K562 (cell line): ENCODE data around the gene C7. TPM values are rescaled to one million over a fixed set of nuclear protein-coding genes. Genes with fewer than 3 reads are reported as not detected.

Experiments used
- ATAC-seq: fragments of 200-7000 bp; cut with Tn5 transposase; 3 replicates; pipeline ENCODE4 v1.9.1; 2020; ENCODE audit warnings: moderate library complexity
- BruUV-seq: library from RNA; stranded (reverse); fragments of 400-500 nt; replicated peaks from 2 replicates; lab custom pipeline; 2021; lab: Mats Ljungman, UMichigan
- CTCF ChIA-PET: fragments of 300-600 bp; formaldehyde crosslinking; extraction: SDS; loops from one replicate; lab custom pipeline; 2021; ENCODE audit warnings: low intra/inter-chr PET ratio; lab: Yijun Ruan, JAX
- POLR2A ChIA-PET: fragments of 300-600, 350-650 bp; sonication (Branson Sonifier 250); formaldehyde crosslinking; extraction: SDS; loops from one replicate; lab custom pipeline; 2021; ENCODE audit warnings: antibody characterized with exemption, inconsistent platforms; lab: Yijun Ruan, JAX
- DNase-seq, 4 experiments: peaks; one replicate each; pipeline versions ENCODE4 v3.0.0 to v3.0.0-alpha.2; 2011 to 2018; ENCODE audit warnings: low spot score in 3 of 4, mixed read lengths in 3 of 4; ENCODE audit errors: extremely low read depth in 1 of 4
- FAIRE-seq: peaks from 2 replicates; lab custom pipeline; 2011; peaks lifted over from hg19 to GRCh38; lab: Jason Lieb, UNC
- H2AFZ ChIP-seq: 2 replicates; pipeline ENCODE4 v1.6.0; 2011; ENCODE audit warnings: low read depth, low read length, control low read depth, inconsistent platforms
- H3K27ac ChIP-seq: fragments of 200-600 bp; 3 replicates; pipeline ENCODE4 v1.8.0; 2011; ENCODE audit warnings: low read depth, mild to moderate bottlenecking, control low read depth, inconsistent platforms, low read length, moderate library complexity, mixed read lengths; ENCODE audit errors: extremely low read depth
- H3K27me3 ChIP-seq, 2 experiments: fragments of 300-600 bp in 1 of 2; 2 replicates in 1 of 2; 3 replicates in 1 of 2; pipeline versions ENCODE4 v1.6.0 to v1.8.0; 2011; ENCODE audit warnings: inconsistent platforms in 2 of 2, low read length in 2 of 2, mild to moderate bottlenecking in 1 of 2, mixed read lengths in 1 of 2, moderate library complexity in 1 of 2; ENCODE audit not compliant: control insufficient read depth in 2 of 2, insufficient read depth in 2 of 2
- H3K36me3 ChIP-seq: fragments of 300-600 bp; 3 replicates; pipeline ENCODE4 v1.8.0; 2011; ENCODE audit warnings: mild to moderate bottlenecking, low read length, inconsistent platforms; ENCODE audit not compliant: control insufficient read depth, insufficient read depth
- H3K4me1 ChIP-seq, 2 experiments: fragments of 200-600 bp in 1 of 2; replicated peaks in 1 of 2; 2 replicates in 1 of 2; 3 replicates in 1 of 2; pipeline versions ENCODE4 v1.5.1 to v1.8.0; 2011; ENCODE audit warnings: inconsistent platforms in 2 of 2, low read length in 2 of 2, mild to moderate bottlenecking in 1 of 2, mixed read lengths in 1 of 2, moderate library complexity in 1 of 2; ENCODE audit not compliant: control insufficient read depth in 2 of 2, insufficient read depth in 2 of 2
- H3K4me2 ChIP-seq: 2 replicates; pipeline ENCODE4 v1.6.1; 2011; ENCODE audit warnings: low read length, control low read depth, inconsistent platforms, mixed read lengths; ENCODE audit not compliant: insufficient read depth
- H3K4me3 ChIP-seq: fragments of 200-600 bp; sonication (generic), shearing (Covaris generic); 2 replicates; pipeline ENCODE4 v1.5.1; 2016; ENCODE audit warnings: control low read depth, inconsistent platforms
- H3K79me2 ChIP-seq: fragments of 200-600 bp; 3 replicates; pipeline ENCODE4 v1.8.0; 2011; ENCODE audit warnings: low read length, inconsistent platforms; ENCODE audit not compliant: control insufficient read depth, insufficient read depth
- H3K9ac ChIP-seq, 2 experiments: 2 replicates each; pipeline versions ENCODE4 v1.6.0 to v1.6.1; 2011; ENCODE audit warnings: low read depth in 2 of 2, low read length in 2 of 2, control low read depth in 1 of 2, inconsistent platforms in 1 of 2, mild to moderate bottlenecking in 1 of 2, mixed read lengths in 1 of 2; ENCODE audit not compliant: insufficient read depth in 1 of 2
- H3K9me1 ChIP-seq: one replicate; pipeline ENCODE4 v1.6.0; 2011; ENCODE audit warnings: inconsistent platforms, mild to moderate bottlenecking, low read length, moderate library complexity; ENCODE audit not compliant: control insufficient read depth, insufficient read depth
- H3K9me3 ChIP-seq: replicated peaks from 2 replicates; pipeline ENCODE4 v1.5.1; 2011; ENCODE audit warnings: low read depth, low read length, inconsistent platforms; ENCODE audit not compliant: control insufficient read depth, insufficient read depth
- H4K20me1 ChIP-seq: replicated peaks from 2 replicates; pipeline ENCODE4 v1.6.1; 2011; ENCODE audit warnings: low read length, inconsistent platforms, mixed read lengths; ENCODE audit not compliant: control insufficient read depth, insufficient read depth
- KDM1A ChIP-seq, 2 experiments: fragments of 450-650 bp; IDR thresholded peaks; 2 replicates each; pipeline ENCODE4 v1.6.1; 2016; ENCODE audit warnings: mild to moderate bottlenecking in 2 of 2
- PBX2 ChIP-seq, 2 experiments: IDR thresholded peaks in 1 of 2; conservative IDR thresholded peaks in 1 of 2; 2 replicates each; pipeline ENCODE4 v1.6.1; 2016; ENCODE audit warnings: low read depth in 2 of 2, mild to moderate bottlenecking in 1 of 2, missing compliant biosample characterization in 1 of 2, missing genetic modification characterization in 1 of 2, moderate library complexity in 1 of 2
- ZBTB8A ChIP-seq: fragments of 450-650 bp; IDR thresholded peaks from 2 replicates; pipeline ENCODE4 v1.6.1; 2018; ENCODE audit warnings: mild to moderate bottlenecking, moderate library complexity; ENCODE audit not compliant: partially characterized antibody
- ZNF431 ChIP-seq: sonication (generic); formaldehyde crosslinking; IDR thresholded peaks from 2 replicates; pipeline ENCODE4 v1.8.0; 2022; ENCODE audit warnings: mild to moderate bottlenecking, missing genetic modification reagents
- WGBS: fragments of 100-300 bp; shearing (Covaris generic); methylation state at CpG from one replicate; pipeline ENCODE4 v1.1.6; 2016; ENCODE audit warnings: low coverage, mixed read lengths; ENCODE audit not compliant: insufficient coverage; ENCODE audit errors: missing lambda C conversion rate; 5-methylcytosine and 5-hydroxymethylcytosine counted together
- in situ Hi-C: fragments of 300-500 bp; cut with MboI; formaldehyde crosslinking; loops from 4 replicates; pipeline ENCODE4 v1.15.0; 2018; ENCODE audit warnings: inconsistent platforms, mixed read lengths
- intact Hi-C: fragments of 100-400 bp; cut with micrococcal nuclease; formaldehyde crosslinking; loops from 2 replicates; pipeline ENCODE4 v1.14.2; 2022
- polyA plus RNA-seq, 8 experiments: library from polyadenylated mRNA; depleted of rRNA in 4 of 8; stranded (reverse) in 5 of 8; unstranded in 3 of 8; fragments of >200 nt; fragmentation: Nextera tagmentation in 2 of 8; fragmentation: Illumina TruSeq in 1 of 8; extraction: Ambion mirVana in 2 of 8; extraction: Trizol in 1 of 8; gene quantifications; 2 replicates each; pipeline versions ENCODE4 v1.2.1 to v1.2.3, GENCODE V29; 2011 to 2014; ENCODE audit warnings: inconsistent platforms in 1 of 8, missing spikeins in 1 of 8
- total RNA-seq, 7 experiments: library from RNA; depleted of rRNA in 6 of 7; stranded (reverse); fragments of >200 nt in 6 of 7; fragmentation: Illumina TruSeq in 2 of 7; extraction: Trizol in 2 of 7; gene quantifications; 2 replicates each; pipeline versions ENCODE4 v1.2.1 to v1.2.3, GENCODE V29; 2011 to 2021; ENCODE audit warnings: low replicate concordance in 1 of 7
- TF ChIP-seq, protein P1 (sequence below): sonication (generic); formaldehyde crosslinking; IDR thresholded peaks from 2 replicates; pipeline ENCODE4 v1.8.0; 2022; ENCODE audit warnings: mild to moderate bottlenecking, missing genetic modification reagents, borderline replicate concordance
- TF ChIP-seq, protein P2 (sequence below): fragments of 450-650 bp; IDR thresholded peaks from 2 replicates; pipeline ENCODE4 v1.6.1; 2016; ENCODE audit warnings: mild to moderate bottlenecking

The C7 gene
- total and polyA plus RNA-seq, 9 of the 15 experiments (the other 6 are each of a cell fraction or from before 2014, with no cell fraction given): 0.82 TPM; not detected in 8

- no TSS peak for BruUV-seq
- H3K4me2 ChIP-seq: no peak overlapping the region
- DNase-seq: no peak
- no peaks in the 10 kb centered on the region for H4K20me1 ChIP-seq
- H3K27ac ChIP-seq: no peak overlapping the region
- no peaks in the 10 kb centered on the region for H3K36me3 ChIP-seq
- no peaks in the 10 kb centered on the region for H3K79me2 ChIP-seq
- no peak overlapping the region for H3K4me3 ChIP-seq
- no peak overlapping the region for H2AFZ ChIP-seq
- CTCF ChIA-PET: no interaction called here
- H3K4me1 ChIP-seq: no peaks in the 10 kb centered on the region
- ATAC-seq: no peak
- in situ Hi-C loops: no loop called here
- WGBS: 1% methylated on average over 3 of the region's 3 CpGs
- intact Hi-C loops: no loop called here
- no peak for FAIRE-seq
- no peaks in the 10 kb centered on the region for H3K9me1 ChIP-seq
- H3K9me3 ChIP-seq: no peaks in the 10 kb centered on the region
- TF ChIP-seq, protein P1, sequence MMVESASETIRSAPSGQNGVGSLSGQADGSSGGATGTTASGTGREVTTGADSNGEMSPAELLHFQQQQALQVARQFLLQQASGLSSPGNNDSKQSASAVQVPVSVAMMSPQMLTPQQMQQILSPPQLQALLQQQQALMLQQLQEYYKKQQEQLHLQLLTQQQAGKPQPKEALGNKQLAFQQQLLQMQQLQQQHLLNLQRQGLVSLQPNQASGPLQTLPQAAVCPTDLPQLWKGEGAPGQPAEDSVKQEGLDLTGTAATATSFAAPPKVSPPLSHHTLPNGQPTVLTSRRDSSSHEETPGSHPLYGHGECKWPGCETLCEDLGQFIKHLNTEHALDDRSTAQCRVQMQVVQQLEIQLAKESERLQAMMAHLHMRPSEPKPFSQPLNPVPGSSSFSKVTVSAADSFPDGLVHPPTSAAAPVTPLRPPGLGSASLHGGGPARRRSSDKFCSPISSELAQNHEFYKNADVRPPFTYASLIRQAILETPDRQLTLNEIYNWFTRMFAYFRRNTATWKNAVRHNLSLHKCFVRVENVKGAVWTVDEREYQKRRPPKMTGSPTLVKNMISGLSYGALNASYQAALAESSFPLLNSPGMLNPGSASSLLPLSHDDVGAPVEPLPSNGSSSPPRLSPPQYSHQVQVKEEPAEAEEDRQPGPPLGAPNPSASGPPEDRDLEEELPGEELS: no peak
- TF ChIP-seq PBX2 (CRISPR knock-in tag; IDR thresholded peaks at IDR 0.05; ENCODE audit: low read depth): no peak
- TF ChIP-seq PBX2 (tag; conservative IDR thresholded peaks at IDR 0.05; ENCODE audit: low read depth): no peak
- TF ChIP-seq KDM1A (IDR thresholded peaks at IDR 0.05): no peak
- TF ChIP-seq, protein P2, sequence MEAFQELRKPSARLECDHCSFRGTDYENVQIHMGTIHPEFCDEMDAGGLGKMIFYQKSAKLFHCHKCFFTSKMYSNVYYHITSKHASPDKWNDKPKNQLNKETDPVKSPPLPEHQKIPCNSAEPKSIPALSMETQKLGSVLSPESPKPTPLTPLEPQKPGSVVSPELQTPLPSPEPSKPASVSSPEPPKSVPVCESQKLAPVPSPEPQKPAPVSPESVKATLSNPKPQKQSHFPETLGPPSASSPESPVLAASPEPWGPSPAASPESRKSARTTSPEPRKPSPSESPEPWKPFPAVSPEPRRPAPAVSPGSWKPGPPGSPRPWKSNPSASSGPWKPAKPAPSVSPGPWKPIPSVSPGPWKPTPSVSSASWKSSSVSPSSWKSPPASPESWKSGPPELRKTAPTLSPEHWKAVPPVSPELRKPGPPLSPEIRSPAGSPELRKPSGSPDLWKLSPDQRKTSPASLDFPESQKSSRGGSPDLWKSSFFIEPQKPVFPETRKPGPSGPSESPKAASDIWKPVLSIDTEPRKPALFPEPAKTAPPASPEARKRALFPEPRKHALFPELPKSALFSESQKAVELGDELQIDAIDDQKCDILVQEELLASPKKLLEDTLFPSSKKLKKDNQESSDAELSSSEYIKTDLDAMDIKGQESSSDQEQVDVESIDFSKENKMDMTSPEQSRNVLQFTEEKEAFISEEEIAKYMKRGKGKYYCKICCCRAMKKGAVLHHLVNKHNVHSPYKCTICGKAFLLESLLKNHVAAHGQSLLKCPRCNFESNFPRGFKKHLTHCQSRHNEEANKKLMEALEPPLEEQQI: no peak
- TF ChIP-seq ZBTB8A: no peak
- no peak for TF ChIP-seq ZNF431 (CRISPR knock-in tag)
- H3K9ac ChIP-seq: no peak overlapping the region
- no peaks in the 10 kb centered on the region for H3K27me3 ChIP-seq
- POLR2A ChIA-PET: interaction anchor here (0.7 to 2.0 kb wide), 2 partner anchors 9 to 28 kb away, joined by 3 to 7 read pairs; no protein-coding TSS in a partner anchor
Observed at GRCh38 chr5:40986666-40987065, 77.4 kb downstream of the C7 start.
